ENCODE data around the gene UPK3BL1. TPM values are rescaled to one million over a fixed set of nuclear protein-coding genes. Genes with fewer than 3 reads are reported as not detected.
"Not testable (repeated sequence)": the region's sequence is repeated elsewhere in the genome, so short reads cannot be mapped to it uniquely, and the experiment has no call there.

Gene UPK3BL1
- total RNA-seq, 1 experiment from 2014 or later: 12.4 TPM

GRCh38 chr7:102614873-102615272, 27.7 kb downstream of the UPK3BL1 start:
- not testable (repeated sequence) for H3K4ac ChIP-seq (ENCODE audit: low read depth, low read length); H3K27me3 Mint-ChIP-seq (ENCODE audit: low read depth); H3K4me1 Mint-ChIP-seq; H3K9me3 Mint-ChIP-seq; H3K9me3 ChIP-seq (ENCODE audit: control insufficient read depth, low read depth, low read length); H3K4me1 ChIP-seq (ENCODE audit: insufficient read depth, low read length); H3T11ph ChIP-seq (ENCODE audit: low read length); H3K4me3 Mint-ChIP-seq; H4K8ac ChIP-seq (replicated peaks; ENCODE audit: insufficient read length, low read depth, low read length); H3K4me2 ChIP-seq (ENCODE audit: insufficient read depth, insufficient read length, low read length); H3K79me2 ChIP-seq (ENCODE audit: insufficient read depth, low read length); H2AK5ac ChIP-seq (ENCODE audit: insufficient read length, low read length); H2BK120ac ChIP-seq (ENCODE audit: low read depth, low read length, poor library complexity, severe bottlenecking); H2BK20ac ChIP-seq (ENCODE audit: low read depth, low read length, poor library complexity, severe bottlenecking); H3K79me1 ChIP-seq (ENCODE audit: insufficient read depth, low read depth, low read length, poor library complexity, severe bottlenecking); H2BK15ac ChIP-seq (ENCODE audit: low read depth, low read length); H3K14ac ChIP-seq (ENCODE audit: insufficient read depth, low read length); H3K23me2 ChIP-seq (ENCODE audit: insufficient read length, low read depth, low read length, poor library complexity, severe bottlenecking); H3K27ac ChIP-seq (ENCODE audit: insufficient read length, low read depth, low read length); H4K91ac ChIP-seq (ENCODE audit: insufficient read length, low read depth, low read length); H3K27me3 ChIP-seq (ENCODE audit: insufficient read depth, low read length); H3K56ac ChIP-seq (ENCODE audit: insufficient read length, low read depth, low read length); H4K20me1 ChIP-seq (ENCODE audit: control insufficient read depth, insufficient read depth, insufficient read length); H2AFZ ChIP-seq (ENCODE audit: low read length); H3K23ac ChIP-seq (ENCODE audit: insufficient read length, low read depth, low read length); H3K36me3 Mint-ChIP-seq (ENCODE audit: insufficient read depth in 1 of 3, low read depth in 3 of 3); H3K9ac ChIP-seq (ENCODE audit: extremely low read depth, insufficient read length, low read length); DNase-seq; H3K18ac ChIP-seq (ENCODE audit: insufficient read length, low read depth, low read length); H2BK12ac ChIP-seq (ENCODE audit: insufficient read length, low read depth, low read length); H4K5ac ChIP-seq (ENCODE audit: insufficient read length, low read depth, low read length); H2BK5ac ChIP-seq (ENCODE audit: insufficient read length, low read length); H3K27ac Mint-ChIP-seq
- WGBS (ENCODE audit: extremely low coverage, insufficient read length, low lambda C conversion rate): no CpG with 5 or more reads among the region's 3 CpGs

- not testable (repeated sequence) for H3K4me2 ChIP-seq (ENCODE audit: insufficient read depth, insufficient read length, low read length); H3K4me3 Mint-ChIP-seq; H2BK5ac ChIP-seq (ENCODE audit: insufficient read length, low read length); H2BK120ac ChIP-seq (ENCODE audit: low read depth, low read length, poor library complexity, severe bottlenecking); H3K27me3 Mint-ChIP-seq (ENCODE audit: low read depth); H2BK12ac ChIP-seq (ENCODE audit: insufficient read length, low read depth, low read length); H4K20me1 ChIP-seq (ENCODE audit: control insufficient read depth, insufficient read depth, insufficient read length); H3T11ph ChIP-seq (ENCODE audit: low read length); H3K9ac ChIP-seq (ENCODE audit: extremely low read depth, insufficient read length, low read length); H3K23me2 ChIP-seq (ENCODE audit: insufficient read length, low read depth, low read length, poor library complexity, severe bottlenecking); H3K27ac ChIP-seq (ENCODE audit: insufficient read length, low read depth, low read length); H2BK20ac ChIP-seq (ENCODE audit: low read depth, low read length, poor library complexity, severe bottlenecking); H3K9me3 Mint-ChIP-seq; H3K79me1 ChIP-seq (ENCODE audit: insufficient read depth, low read depth, low read length, poor library complexity, severe bottlenecking); H2AK5ac ChIP-seq (ENCODE audit: insufficient read length, low read length); H3K27me3 ChIP-seq (ENCODE audit: insufficient read depth, low read length); H3K9me3 ChIP-seq (ENCODE audit: control insufficient read depth, low read depth, low read length); H4K8ac ChIP-seq (replicated peaks; ENCODE audit: insufficient read length, low read depth, low read length); H3K23ac ChIP-seq (ENCODE audit: insufficient read length, low read depth, low read length); DNase-seq; H3K27ac Mint-ChIP-seq; H3K4me1 ChIP-seq (ENCODE audit: insufficient read depth, low read length); H4K5ac ChIP-seq (ENCODE audit: insufficient read length, low read depth, low read length); H3K4ac ChIP-seq (ENCODE audit: low read depth, low read length); H3K14ac ChIP-seq (ENCODE audit: insufficient read depth, low read length); H3K4me1 Mint-ChIP-seq; H3K79me2 ChIP-seq (ENCODE audit: insufficient read depth, low read length); H2AFZ ChIP-seq (ENCODE audit: low read length); H3K56ac ChIP-seq (ENCODE audit: insufficient read length, low read depth, low read length); H4K91ac ChIP-seq (ENCODE audit: insufficient read length, low read depth, low read length); H2BK15ac ChIP-seq (ENCODE audit: low read depth, low read length); H3K18ac ChIP-seq (ENCODE audit: insufficient read length, low read depth, low read length); H3K36me3 Mint-ChIP-seq (ENCODE audit: insufficient read depth in 1 of 3, low read depth in 3 of 3)
- WGBS (ENCODE audit: extremely low coverage, insufficient read length, low lambda C conversion rate): no CpG with 5 or more reads among the region's 4 CpGs
These were observed 28.3 kb downstream of the UPK3BL1 start for GRCh38 chr7:102614346-102614697.
